ENCODE data around the gene RPS17. TPM values are rescaled to one million over a fixed set of nuclear protein-coding genes. Genes with fewer than 3 reads are reported as not detected.

RPS17 gene
- polyA plus RNA-seq, 1 donor (not counting 4 experiments of a cell fraction or from before 2014, with no cell fraction given), result 4,320 TPM

DNA sequence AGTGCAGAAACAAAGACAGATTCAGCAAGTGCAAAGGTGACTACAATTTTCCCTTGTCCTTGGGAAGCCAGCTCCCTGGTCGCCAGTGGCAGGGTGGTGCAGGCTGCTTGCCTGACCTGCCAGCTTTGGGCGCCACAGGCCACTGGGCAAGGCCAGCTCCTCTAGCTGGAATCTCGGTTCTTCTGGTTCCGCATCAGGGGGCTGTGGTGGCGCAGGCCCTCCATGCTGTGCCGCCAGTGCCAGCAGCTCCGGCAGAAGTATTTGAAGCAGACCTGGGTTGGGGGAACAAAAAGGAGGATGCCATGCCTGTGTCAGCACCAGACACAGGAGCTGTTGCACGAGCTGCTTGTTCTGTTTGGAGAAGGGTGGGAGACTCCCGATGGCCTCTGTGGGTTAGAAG lies 4.2 kb upstream of the RPS17 start:
- Histone ChIP-seq H3K27me3 (ENCODE audit: control insufficient read depth, extremely low read depth, insufficient read depth, low read length) (no peaks in the 10 kb centered on the region), H3K9me3 (ENCODE audit: control insufficient read depth, low read depth, low read length) (no peaks in the 10 kb centered on the region), H2AFZ (ENCODE audit: control insufficient read depth, low read length) (no peak overlapping the region), H3K36me3 (ENCODE audit: control insufficient read depth in 2 of 2, extremely low read depth in 1 of 2, insufficient read depth in 2 of 2, low read length in 2 of 2) (peaks cover 2 to 4% of the 10 kb centered on the region in 2 experiments), H3K4me3 (ENCODE audit: control insufficient read depth in 2 of 3, extremely low read depth in 1 of 3, insufficient read depth in 2 of 3, low read depth in 1 of 3, low read length in 3 of 3) (no peak overlapping the region), H3K4me2 (ENCODE audit: control insufficient read depth, extremely low read depth, insufficient read depth, low read depth, low read length) (no peak overlapping the region), H3K79me2 (ENCODE audit: control insufficient read depth, insufficient read depth, low read length) (peaks cover 13% of the 10 kb centered on the region), H4K20me1 (ENCODE audit: control insufficient read depth, extremely low read depth, insufficient read depth, low read length) (no peaks in the 10 kb centered on the region), H3K27ac (ENCODE audit: control insufficient read depth, insufficient read depth, low read length) (no peak overlapping the region), H3K9me1 (ENCODE audit: control insufficient read depth, extremely low read depth, insufficient read depth, low read length) (no peaks in the 10 kb centered on the region), H3K9ac (ENCODE audit: control insufficient read depth, extremely low read depth, insufficient read depth, low read length) (no peak overlapping the region), H3K4me1 (ENCODE audit: control insufficient read depth, extremely low read depth, insufficient read depth, low read length) (peaks cover 4% of the 10 kb centered on the region)
- dilution Hi-C loops (cut with MboI; ENCODE audit: extremely low pct_ligation_motif_present, low sequenced_read_pairs), result no loop called here
- no peak for FAIRE-seq
- TF ChIP-seq EZH2 (IDR thresholded peaks at IDR 0.05; ENCODE audit: low read length), result no peak
- TF ChIP-seq, protein P1, sequence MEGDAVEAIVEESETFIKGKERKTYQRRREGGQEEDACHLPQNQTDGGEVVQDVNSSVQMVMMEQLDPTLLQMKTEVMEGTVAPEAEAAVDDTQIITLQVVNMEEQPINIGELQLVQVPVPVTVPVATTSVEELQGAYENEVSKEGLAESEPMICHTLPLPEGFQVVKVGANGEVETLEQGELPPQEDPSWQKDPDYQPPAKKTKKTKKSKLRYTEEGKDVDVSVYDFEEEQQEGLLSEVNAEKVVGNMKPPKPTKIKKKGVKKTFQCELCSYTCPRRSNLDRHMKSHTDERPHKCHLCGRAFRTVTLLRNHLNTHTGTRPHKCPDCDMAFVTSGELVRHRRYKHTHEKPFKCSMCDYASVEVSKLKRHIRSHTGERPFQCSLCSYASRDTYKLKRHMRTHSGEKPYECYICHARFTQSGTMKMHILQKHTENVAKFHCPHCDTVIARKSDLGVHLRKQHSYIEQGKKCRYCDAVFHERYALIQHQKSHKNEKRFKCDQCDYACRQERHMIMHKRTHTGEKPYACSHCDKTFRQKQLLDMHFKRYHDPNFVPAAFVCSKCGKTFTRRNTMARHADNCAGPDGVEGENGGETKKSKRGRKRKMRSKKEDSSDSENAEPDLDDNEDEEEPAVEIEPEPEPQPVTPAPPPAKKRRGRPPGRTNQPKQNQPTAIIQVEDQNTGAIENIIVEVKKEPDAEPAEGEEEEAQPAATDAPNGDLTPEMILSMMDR (optimal IDR thresholded peaks at IDR 0.05 in 1 of 3, IDR thresholded peaks at IDR 0.05 in 1 of 3, conservative IDR thresholded peaks at IDR 0.05 in 1 of 3; ENCODE audit: extremely low read depth in 1 of 3, insufficient read depth in 2 of 3, low read length in 3 of 3), result no peak
- no peak for DNase-seq (ENCODE audit: low read depth, low spot score)

DNA sequence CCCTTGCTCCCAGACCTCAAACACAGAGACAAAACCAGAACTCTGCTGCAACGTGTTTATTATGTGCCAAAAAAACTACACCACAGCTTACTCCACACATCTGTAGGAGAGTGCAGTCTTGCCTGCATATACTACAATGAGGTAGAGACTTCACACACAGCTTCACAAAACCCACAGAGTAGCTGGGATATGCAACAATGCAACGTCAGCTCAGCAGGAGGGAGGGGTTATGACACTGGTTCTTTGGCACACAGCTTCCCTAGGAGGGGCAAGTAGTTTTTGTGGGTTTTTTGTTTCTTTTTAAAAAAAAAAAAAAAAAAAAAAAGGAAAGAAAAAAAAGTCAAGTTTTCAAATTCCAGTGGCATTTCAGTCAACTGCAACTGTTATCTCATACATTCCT lies 2.9 kb upstream of the RPS17 start:
- H3K9ac ChIP-seq (ENCODE audit: control insufficient read depth, extremely low read depth, insufficient read depth, low read length), result no peak overlapping the region
- dilution Hi-C loops (cut with MboI; ENCODE audit: extremely low pct_ligation_motif_present, low sequenced_read_pairs), result no loop called here
- no peaks in the 10 kb centered on the region for H3K9me1 ChIP-seq (ENCODE audit: control insufficient read depth, extremely low read depth, insufficient read depth, low read length)
- H3K79me2 ChIP-seq (ENCODE audit: control insufficient read depth, insufficient read depth, low read length), result peaks cover 26% of the 10 kb centered on the region
- no peak for TF ChIP-seq EZH2 (IDR thresholded peaks at IDR 0.05; ENCODE audit: low read length)
- TF ChIP-seq, protein P1 (optimal IDR thresholded peaks at IDR 0.05 in 1 of 3, IDR thresholded peaks at IDR 0.05 in 1 of 3, conservative IDR thresholded peaks at IDR 0.05 in 1 of 3; ENCODE audit: extremely low read depth in 1 of 3, insufficient read depth in 2 of 3, low read length in 3 of 3), result no peak
- H2AFZ ChIP-seq (ENCODE audit: control insufficient read depth, low read length), result no peak overlapping the region
- no peak overlapping the region for H3K4me2 ChIP-seq (ENCODE audit: control insufficient read depth, extremely low read depth, insufficient read depth, low read depth, low read length)
- no peak overlapping the region for H3K4me3 ChIP-seq (ENCODE audit: control insufficient read depth in 2 of 3, extremely low read depth in 1 of 3, insufficient read depth in 2 of 3, low read depth in 1 of 3, low read length in 3 of 3)
- peaks cover 10 to 15% of the 10 kb centered on the region in 2 experiments for H3K36me3 ChIP-seq (ENCODE audit: control insufficient read depth in 2 of 2, extremely low read depth in 1 of 2, insufficient read depth in 2 of 2, low read length in 2 of 2)
- no peak overlapping the region for H3K27ac ChIP-seq (ENCODE audit: control insufficient read depth, insufficient read depth, low read length)
- H3K4me1 ChIP-seq (ENCODE audit: control insufficient read depth, extremely low read depth, insufficient read depth, low read length), result peaks cover 12% of the 10 kb centered on the region
- no peak for DNase-seq (ENCODE audit: low read depth, low spot score)
- no peak for FAIRE-seq
- peaks cover 8% of the 10 kb centered on the region for H4K20me1 ChIP-seq (ENCODE audit: control insufficient read depth, extremely low read depth, insufficient read depth, low read length)
- no peaks in the 10 kb centered on the region for H3K27me3 ChIP-seq (ENCODE audit: control insufficient read depth, extremely low read depth, insufficient read depth, low read length)
- H3K9me3 ChIP-seq (ENCODE audit: control insufficient read depth, low read depth, low read length), result no peaks in the 10 kb centered on the region
